Fibroblast of lung (primary cell): ENCODE results near the gene THSD7B. TPM values are rescaled to one million over a fixed set of nuclear protein-coding genes. Genes with fewer than 3 reads are reported as not detected.

ENCODE experiments used
- DNase-seq, 2 donors: peaks; one replicate each; pipeline versions ENCODE4 v3.0.0 to v3.0.0-alpha.2; 2010; ENCODE audit warnings: low read depth in 2 of 2
- H2AFZ ChIP-seq: 2 replicates; pipeline ENCODE4 v1.5.1; 2012; ENCODE audit warnings: low read length, control low read depth, inconsistent platforms
- H3K27ac ChIP-seq: 2 replicates; pipeline ENCODE4 v1.5.1; 2011; ENCODE audit warnings: low read length, control low read depth; ENCODE audit not compliant: insufficient read depth
- H3K27me3 ChIP-seq: 2 replicates; pipeline ENCODE4 v1.5.1; 2011; ENCODE audit warnings: mild to moderate bottlenecking, low read length; ENCODE audit not compliant: control insufficient read depth, insufficient read depth
- H3K36me3 ChIP-seq: 2 replicates; pipeline ENCODE4 v1.5.1; 2011; ENCODE audit warnings: low read length; ENCODE audit not compliant: control insufficient read depth, insufficient read depth
- H3K4me1 ChIP-seq: 2 replicates; pipeline ENCODE4 v1.5.1; 2011; ENCODE audit warnings: low read length; ENCODE audit not compliant: control insufficient read depth, insufficient read depth; ENCODE audit errors: extremely low read depth
- H3K4me2 ChIP-seq: 2 replicates; pipeline ENCODE4 v1.5.1; 2011; ENCODE audit warnings: low read length, control low read depth; ENCODE audit not compliant: insufficient read depth; ENCODE audit errors: extremely low read depth
- H3K4me3 ChIP-seq, 4 experiments: fragments of 200-600 bp in 1 of 4; sonication (generic) in 1 of 4; replicated peaks in 1 of 4; 2 replicates each; pipeline ENCODE4 v1.5.1; 2011 to 2016; ENCODE audit warnings: low read length in 4 of 4, low read depth in 3 of 4, mild to moderate bottlenecking in 3 of 4, control low read depth in 2 of 4, inconsistent platforms in 1 of 4, mixed read lengths in 1 of 4; ENCODE audit not compliant: insufficient read depth in 1 of 4; ENCODE audit errors: control extremely low read depth in 1 of 4
- H3K79me2 ChIP-seq: 2 replicates; pipeline ENCODE4 v1.5.1; 2012; ENCODE audit warnings: mild to moderate bottlenecking, low read length, inconsistent platforms; ENCODE audit not compliant: control insufficient read depth, insufficient read depth
- H3K9ac ChIP-seq: 2 replicates; pipeline ENCODE4 v1.5.1; 2011; ENCODE audit warnings: mild to moderate bottlenecking, low read length, control low read depth; ENCODE audit not compliant: insufficient read depth
- H3K9me3 ChIP-seq: 2 replicates; pipeline ENCODE4 v1.5.1; 2012; ENCODE audit warnings: low read depth, low read length; ENCODE audit not compliant: control insufficient read depth, insufficient read depth
- H4K20me1 ChIP-seq: 2 replicates; pipeline ENCODE4 v1.5.1; 2011; ENCODE audit warnings: low read length; ENCODE audit not compliant: control insufficient read depth, insufficient read depth; ENCODE audit errors: extremely low read depth
- CTCF ChIP-seq, 2 donors: IDR thresholded peaks in 1 of 2; conservative IDR thresholded peaks in 1 of 2; 1 replicate in 1 of 2; 2 replicates in 1 of 2; pipeline ENCODE4 v1.5.1; 2011 to 2012; ENCODE audit warnings: low read length in 2 of 2, control low read depth in 1 of 2, inconsistent platforms in 1 of 2, low read depth in 1 of 2, mild to moderate bottlenecking in 1 of 2
- EZH2 ChIP-seq: IDR thresholded peaks from 2 replicates; pipeline ENCODE4 v1.5.1; 2012; ENCODE audit warnings: low read length, control low read depth, mild to moderate bottlenecking; ENCODE audit errors: missing control alignments
- polyA plus RNA-seq, 2 donors: library from polyadenylated mRNA; depleted of rRNA in 1 of 2; stranded (reverse) in 1 of 2; unstranded in 1 of 2; fragments of >200 nt; gene quantifications; 2 replicates each; pipeline ENCODE4 v1.2.1, GENCODE V29; 2011 to 2012; ENCODE audit warnings: missing spikeins in 1 of 2
- total RNA-seq: library from RNA; depleted of rRNA; stranded (reverse); fragments of >200 nt; gene quantifications from 2 replicates; pipeline ENCODE4 v1.2.1, GENCODE V29; 2014

Gene THSD7B
- total and polyA plus RNA-seq, 2 donors (not counting 1 experiment from before 2014, with no cell fraction given) = under 0.01 TPM; not detected in 1

DNA sequence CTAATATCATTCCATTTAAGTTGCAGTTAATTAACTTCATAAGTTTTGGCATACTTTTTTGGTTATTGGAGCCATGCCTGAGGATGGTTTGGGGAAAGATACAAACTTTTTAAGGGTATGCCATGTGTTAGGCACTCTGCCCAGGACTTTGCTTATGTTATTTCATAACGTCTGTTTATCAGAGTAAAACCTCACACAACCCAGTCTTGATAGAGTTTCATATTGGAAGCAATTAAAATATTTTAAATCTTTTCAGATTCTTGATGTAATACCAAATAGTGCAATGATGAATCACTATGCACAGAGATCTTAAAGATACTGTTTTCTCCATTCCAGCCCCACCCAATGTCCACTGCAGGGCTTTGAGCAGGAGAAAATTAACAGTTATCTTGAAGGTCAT is 669.8 kb downstream of the THSD7B start:
- peak in 1 of 2 donors; percentile 0 for DNase-seq
- no peak overlapping the region for H2AFZ ChIP-seq
- H3K9me3 ChIP-seq = no peaks in the 10 kb centered on the region
- H3K36me3 ChIP-seq = no peaks in the 10 kb centered on the region
- H4K20me1 ChIP-seq = no peaks in the 10 kb centered on the region
- no peaks in the 10 kb centered on the region for H3K27me3 ChIP-seq
- no peak overlapping the region for H3K4me2 ChIP-seq
- no peak overlapping the region for H3K4me3 ChIP-seq
- H3K79me2 ChIP-seq = no peaks in the 10 kb centered on the region
- H3K4me1 ChIP-seq = no peaks in the 10 kb centered on the region
- H3K9ac ChIP-seq = no peak overlapping the region
- TF ChIP-seq CTCF (conservative IDR thresholded peaks at IDR 0.05 in 1 of 2, IDR thresholded peaks at IDR 0.05 in 1 of 2; ENCODE audit: low read depth in 1 of 2, low read length in 2 of 2) (no peak), EZH2 (no peak)
- H3K27ac ChIP-seq = no peak overlapping the region

DNA sequence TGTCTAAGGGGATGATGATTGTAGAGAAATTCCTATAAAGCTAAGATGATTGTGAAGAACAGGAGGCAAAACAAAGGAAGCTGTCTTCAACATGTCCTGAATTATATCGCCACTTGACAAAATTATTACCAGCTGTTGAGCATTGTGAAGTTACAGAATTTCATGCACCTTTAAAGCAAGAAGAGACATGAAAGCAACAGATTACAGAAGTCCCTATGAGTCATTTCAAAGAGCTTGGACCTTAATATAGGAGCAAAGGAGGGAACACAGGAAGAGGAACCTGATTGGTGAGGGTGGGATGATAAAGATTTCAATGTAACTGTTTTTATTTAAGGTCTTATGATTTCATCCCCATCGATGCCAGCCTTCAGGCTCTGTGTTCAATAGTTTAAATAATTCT is 672.0 kb downstream of the THSD7B start:
- H3K9ac ChIP-seq = no peak overlapping the region
- no peak overlapping the region for H3K4me2 ChIP-seq
- H3K27me3 ChIP-seq = no peaks in the 10 kb centered on the region
- no peaks in the 10 kb centered on the region for H3K4me1 ChIP-seq
- no peaks in the 10 kb centered on the region for H3K9me3 ChIP-seq
- TF ChIP-seq CTCF (conservative IDR thresholded peaks at IDR 0.05 in 1 of 2, IDR thresholded peaks at IDR 0.05 in 1 of 2; ENCODE audit: low read depth in 1 of 2, low read length in 2 of 2) = no peak
- no peak for TF ChIP-seq EZH2
- no peaks in the 10 kb centered on the region for H3K36me3 ChIP-seq
- H3K27ac ChIP-seq = no peak overlapping the region
- no peak overlapping the region for H2AFZ ChIP-seq
- H4K20me1 ChIP-seq = no peaks in the 10 kb centered on the region
- no peak for DNase-seq
- H3K4me3 ChIP-seq = no peak overlapping the region
- H3K79me2 ChIP-seq = no peaks in the 10 kb centered on the region

DNA sequence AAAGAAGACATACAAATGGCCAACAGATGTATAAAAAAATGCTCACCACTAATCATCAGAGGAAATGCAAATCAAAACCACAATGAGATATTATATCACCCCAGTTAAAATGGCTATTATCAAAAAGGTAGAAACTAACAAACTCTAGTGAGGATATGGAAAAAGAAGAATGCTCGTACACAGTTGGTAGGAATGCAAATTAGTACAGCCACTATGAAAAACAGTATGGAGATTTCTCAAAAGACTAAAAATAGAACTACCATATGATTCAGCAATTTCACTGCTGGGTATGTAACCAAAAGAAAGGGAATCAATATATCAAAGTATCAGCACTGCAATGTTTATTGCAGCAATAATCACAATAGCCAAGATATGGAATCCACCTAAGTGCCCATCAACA is 679.6 kb downstream of the THSD7B start:
- H4K20me1 ChIP-seq = no peaks in the 10 kb centered on the region
- no peak overlapping the region for H3K9ac ChIP-seq
- no peaks in the 10 kb centered on the region for H3K9me3 ChIP-seq
- no peak for TF ChIP-seq EZH2
- no peak for TF ChIP-seq CTCF (conservative IDR thresholded peaks at IDR 0.05 in 1 of 2, IDR thresholded peaks at IDR 0.05 in 1 of 2; ENCODE audit: low read depth in 1 of 2, low read length in 2 of 2)
- H3K27ac ChIP-seq = no peak overlapping the region
- no peak overlapping the region for H2AFZ ChIP-seq
- no peak overlapping the region for H3K4me3 ChIP-seq
- H3K27me3 ChIP-seq = no peaks in the 10 kb centered on the region
- H3K79me2 ChIP-seq = no peaks in the 10 kb centered on the region
- H3K36me3 ChIP-seq = no peaks in the 10 kb centered on the region
- no peak for DNase-seq
- H3K4me2 ChIP-seq = no peak overlapping the region
- no peaks in the 10 kb centered on the region for H3K4me1 ChIP-seq
